GM23338 (cell line): ENCODE measurements around the gene SSTR3. TPM values are rescaled to one million over a fixed set of nuclear protein-coding genes. Genes with fewer than 3 reads are reported as not detected.

ENCODE experiments used
- ATAC-seq: fragments of 200-7000 bp; cut with Tn5 transposase; 3 replicates; pipeline ENCODE4 v1.9.1; 2020
- DNase-seq: peaks from one replicate; pipeline ENCODE4 v3.0.0-alpha.2; 2015; ENCODE audit warnings: low spot score
- H2AFZ ChIP-seq: fragments of 200-600 bp; sonication (generic); 2 replicates; pipeline ENCODE4 v1.8.0; 2016; ENCODE audit warnings: antibody characterized with exemption, mild to moderate bottlenecking, moderate library complexity
- H3F3A ChIP-seq: fragments of 200-600 bp; sonication (generic); replicated peaks from 2 replicates; pipeline ENCODE4 v1.8.0; 2017; ENCODE audit warnings: antibody characterized with exemption, mixed run types, low read depth
- H3K27ac ChIP-seq: fragments of 200-600 bp; sonication (generic); 2 replicates; pipeline ENCODE4 v1.6.1; 2016; ENCODE audit warnings: low read depth
- H3K27me3 ChIP-seq: fragments of 200-600 bp; sonication (generic); 2 replicates; pipeline ENCODE4 v1.8.0; 2016; ENCODE audit warnings: mild to moderate bottlenecking, mixed run types, moderate library complexity; ENCODE audit not compliant: insufficient read depth
- H3K36me3 ChIP-seq: fragments of 200-600 bp; sonication (generic); 2 replicates; pipeline ENCODE4 v1.8.0; 2016; ENCODE audit warnings: mild to moderate bottlenecking; ENCODE audit not compliant: insufficient read depth
- H3K4me1 ChIP-seq: fragments of 200-600 bp; sonication (generic); 2 replicates; pipeline ENCODE4 v1.8.0; 2016; ENCODE audit warnings: mild to moderate bottlenecking, moderate library complexity; ENCODE audit not compliant: insufficient read depth
- H3K4me2 ChIP-seq: fragments of 200-600 bp; sonication (generic); 2 replicates; pipeline ENCODE4 v1.7.1; 2017; ENCODE audit warnings: mixed run types
- H3K4me3 ChIP-seq: fragments of 200-600 bp; sonication (generic); 2 replicates; pipeline ENCODE4 v1.6.1; 2016; ENCODE audit warnings: mixed run types
- H3K79me2 ChIP-seq: fragments of 200-600 bp; sonication (generic); replicated peaks from 2 replicates; pipeline ENCODE4 v1.8.0; 2017; ENCODE audit warnings: mild to moderate bottlenecking; ENCODE audit not compliant: insufficient read depth
- H3K9me2 ChIP-seq: fragments of 200-600 bp; sonication (generic); 2 replicates; pipeline ENCODE4 v1.8.0; 2017; ENCODE audit not compliant: insufficient read depth
- H4K20me1 ChIP-seq: fragments of 200-600 bp; sonication (generic); replicated peaks from 2 replicates; pipeline ENCODE4 v1.8.0; 2017; ENCODE audit warnings: mild to moderate bottlenecking; ENCODE audit not compliant: insufficient read depth
- H3K27ac Mint-ChIP-seq: 2 replicates; pipeline ENCODE4 v1.8.0; 2020; ENCODE audit warnings: inconsistent platforms, mild to moderate bottlenecking, moderate library complexity, mixed read lengths
- H3K27me3 Mint-ChIP-seq: 3 replicates; pipeline ENCODE4 v1.8.0; 2022; ENCODE audit warnings: low read depth, mild to moderate bottlenecking, moderate library complexity, mixed read lengths, inconsistent platforms; ENCODE audit not compliant: insufficient read depth, poor library complexity
- H3K36me3 Mint-ChIP-seq: 3 replicates; pipeline ENCODE4 v1.8.0; 2021; ENCODE audit warnings: low read depth, mild to moderate bottlenecking, inconsistent platforms, moderate library complexity, mixed read lengths
- H3K4me1 Mint-ChIP-seq: 3 replicates; pipeline ENCODE4 v1.8.0; 2020; ENCODE audit warnings: mild to moderate bottlenecking, inconsistent platforms, mixed read lengths
- H3K4me3 Mint-ChIP-seq: 3 replicates; pipeline ENCODE4 v1.8.0; 2021; ENCODE audit warnings: moderate library complexity, mild to moderate bottlenecking, inconsistent platforms, mixed read lengths
- H3K9me3 Mint-ChIP-seq: 3 replicates; pipeline ENCODE4 v1.8.0; 2020; ENCODE audit warnings: moderate library complexity, mild to moderate bottlenecking, inconsistent platforms, mixed read lengths
- EZH2 ChIP-seq: fragments of 200-600 bp; sonication (generic); IDR thresholded peaks from one replicate; pipeline ENCODE4 v1.8.0; 2017; ENCODE audit warnings: antibody characterized with exemption, mild to moderate bottlenecking, low read depth; ENCODE audit not compliant: unreplicated experiment
- JUNB ChIP-seq: IDR thresholded peaks from one replicate; pipeline ENCODE4 v1.6.1; 2016; ENCODE audit warnings: antibody characterized with exemption; ENCODE audit not compliant: unreplicated experiment
- POLR2AphosphoS5 ChIP-seq: IDR thresholded peaks from 2 replicates; pipeline ENCODE4 v1.6.1; 2016; ENCODE audit warnings: antibody characterized with exemption, low read depth
- ZNF114 ChIP-seq: fragments of 250-450 bp; sonication (Bioruptor Pico); IDR thresholded peaks from 2 replicates; pipeline ENCODE4 v1.5.0; 2020; ENCODE audit warnings: mild to moderate bottlenecking, moderate library complexity
- ZNF331 ChIP-seq: fragments of 250-450 bp; sonication (Bioruptor Pico); IDR thresholded peaks from 2 replicates; pipeline ENCODE4 v1.5.0; 2020; ENCODE audit warnings: low read depth, mild to moderate bottlenecking, moderate library complexity
- polyA plus RNA-seq: library from polyadenylated mRNA; unstranded; fragments of >200 nt; fragmentation: Nextera tagmentation; extraction: Ambion mirVana; gene quantifications from 2 replicates; pipeline ENCODE4 v1.2.1, GENCODE V29; 2016
- total RNA-seq: library from RNA; depleted of rRNA; stranded (reverse); fragments of >200 nt; shearing (Covaris generic); gene quantifications from 2 replicates; pipeline ENCODE4 v1.2.3, GENCODE V29; 2014
- TF ChIP-seq, protein P1 (sequence below), 2 experiments: fragments of 200-600 bp in 1 of 2; sonication (generic) in 1 of 2; conservative IDR thresholded peaks; 2 replicates each; pipeline versions ENCODE4 v1.5.1 to v1.6.1; 2016 to 2017; ENCODE audit warnings: antibody characterized with exemption in 2 of 2, low read depth in 2 of 2, mild to moderate bottlenecking in 2 of 2, moderate library complexity in 1 of 2
- TF ChIP-seq, protein P2 (sequence below): IDR thresholded peaks from 2 replicates; pipeline ENCODE4 v1.6.1; 2016; ENCODE audit warnings: antibody characterized with exemption
- TF ChIP-seq, protein P3 (sequence below): IDR thresholded peaks from one replicate; pipeline ENCODE4 v1.6.1; 2018; ENCODE audit warnings: antibody characterized with exemption; ENCODE audit not compliant: unreplicated experiment

The SSTR3 gene
- total and polyA plus RNA-seq, 2 experiments from 2014 or later: 0.66 TPM; not detected in 1

- Histone ChIP-seq H3K4me3 (no peak overlapping the region), H3K4me2 (no peak overlapping the region), H4K20me1 (no peaks in the 10 kb centered on the region), H3K27me3 (peaks cover 6% of the 10 kb centered on the region), H3K79me2 (no peaks in the 10 kb centered on the region), H3K9me2 (no peaks in the 10 kb centered on the region), H3K36me3 (no peaks in the 10 kb centered on the region), H3F3A (no peaks in the 10 kb centered on the region), H3K4me1 (peaks cover 15% of the 10 kb centered on the region; the same call in 1 of the 2 replicates), H3K27ac (no peak overlapping the region), H2AFZ (no peak overlapping the region)
- Mint-ChIP-seq H3K36me3 (no peaks in the 10 kb centered on the region), H3K9me3 (peaks cover 2% of the 10 kb centered on the region), H3K4me3 (no peak overlapping the region), H3K27ac (no peak overlapping the region), H3K4me1 (peaks cover 27% of the 10 kb centered on the region), H3K27me3 (peaks cover 31% of the 10 kb centered on the region)
- peak; percentile 8; the same call in 1 of the 3 replicates for ATAC-seq
- no peak for TF ChIP-seq POLR2AphosphoS5
- TF ChIP-seq, protein P1, sequence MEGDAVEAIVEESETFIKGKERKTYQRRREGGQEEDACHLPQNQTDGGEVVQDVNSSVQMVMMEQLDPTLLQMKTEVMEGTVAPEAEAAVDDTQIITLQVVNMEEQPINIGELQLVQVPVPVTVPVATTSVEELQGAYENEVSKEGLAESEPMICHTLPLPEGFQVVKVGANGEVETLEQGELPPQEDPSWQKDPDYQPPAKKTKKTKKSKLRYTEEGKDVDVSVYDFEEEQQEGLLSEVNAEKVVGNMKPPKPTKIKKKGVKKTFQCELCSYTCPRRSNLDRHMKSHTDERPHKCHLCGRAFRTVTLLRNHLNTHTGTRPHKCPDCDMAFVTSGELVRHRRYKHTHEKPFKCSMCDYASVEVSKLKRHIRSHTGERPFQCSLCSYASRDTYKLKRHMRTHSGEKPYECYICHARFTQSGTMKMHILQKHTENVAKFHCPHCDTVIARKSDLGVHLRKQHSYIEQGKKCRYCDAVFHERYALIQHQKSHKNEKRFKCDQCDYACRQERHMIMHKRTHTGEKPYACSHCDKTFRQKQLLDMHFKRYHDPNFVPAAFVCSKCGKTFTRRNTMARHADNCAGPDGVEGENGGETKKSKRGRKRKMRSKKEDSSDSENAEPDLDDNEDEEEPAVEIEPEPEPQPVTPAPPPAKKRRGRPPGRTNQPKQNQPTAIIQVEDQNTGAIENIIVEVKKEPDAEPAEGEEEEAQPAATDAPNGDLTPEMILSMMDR (conservative IDR thresholded peaks at IDR 0.05; ENCODE audit: low read depth in 2 of 2): peak; percentile 26 to 38; a peak in 3 of 4 replicates
- DNase-seq: peak; percentile 51
Measured at GRCh38 chr22:37258005-37258752, 45.9 kb upstream of the SSTR3 start.

DNA sequence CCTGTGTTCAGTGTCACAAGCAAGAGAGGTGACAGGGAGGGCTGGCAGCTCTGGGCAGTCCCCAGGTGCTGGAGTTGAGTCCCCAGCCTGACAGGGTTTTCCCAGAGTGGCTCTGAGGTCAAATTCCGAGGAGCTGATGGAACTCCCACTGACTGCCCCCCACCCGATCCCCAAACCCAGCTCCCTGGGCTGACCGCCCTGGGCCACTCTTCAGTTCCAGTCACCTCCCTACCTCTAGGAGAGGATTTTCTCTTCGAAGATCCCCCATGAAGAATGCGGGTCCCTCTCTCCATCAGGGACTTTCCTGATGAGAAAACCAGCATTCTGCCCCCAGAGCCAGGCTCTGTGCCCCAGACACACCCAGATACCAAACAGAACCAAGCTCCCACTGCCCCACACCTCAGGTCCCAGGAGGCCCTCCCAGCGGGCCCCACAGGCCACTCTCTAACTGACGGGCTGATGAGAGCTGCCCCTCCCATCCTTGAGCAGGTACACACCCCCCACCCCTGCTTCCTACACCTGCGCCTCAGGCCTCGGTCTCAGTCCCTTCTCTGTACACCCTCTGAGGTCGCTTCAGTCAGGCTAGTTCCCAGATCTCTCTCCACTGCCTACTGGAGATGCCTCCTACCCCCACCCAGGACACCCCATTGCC, 43.9 kb upstream of the SSTR3 start:
- H3K27ac ChIP-seq: no peak overlapping the region
- Mint-ChIP-seq H3K27ac (no peak overlapping the region), H3K27me3 (peaks cover 25% of the 10 kb centered on the region), H3K4me1 (peaks cover 27% of the 10 kb centered on the region), H3K9me3 (no peaks in the 10 kb centered on the region; the same call in none of the 3 replicates), H3K4me3 (no peak overlapping the region), H3K36me3 (no peaks in the 10 kb centered on the region)
- peaks cover 15% of the 10 kb centered on the region; the same call in 1 of the 2 replicates for H3K4me1 ChIP-seq
- DNase-seq (no peak), ATAC-seq (no peak)
- no peak for TF ChIP-seq JUNB
- TF ChIP-seq ZNF331: no peak
- no peak for TF ChIP-seq EZH2
- TF ChIP-seq ZNF114 (CRISPR knock-in tag): no peak
- TF ChIP-seq, protein P2, sequence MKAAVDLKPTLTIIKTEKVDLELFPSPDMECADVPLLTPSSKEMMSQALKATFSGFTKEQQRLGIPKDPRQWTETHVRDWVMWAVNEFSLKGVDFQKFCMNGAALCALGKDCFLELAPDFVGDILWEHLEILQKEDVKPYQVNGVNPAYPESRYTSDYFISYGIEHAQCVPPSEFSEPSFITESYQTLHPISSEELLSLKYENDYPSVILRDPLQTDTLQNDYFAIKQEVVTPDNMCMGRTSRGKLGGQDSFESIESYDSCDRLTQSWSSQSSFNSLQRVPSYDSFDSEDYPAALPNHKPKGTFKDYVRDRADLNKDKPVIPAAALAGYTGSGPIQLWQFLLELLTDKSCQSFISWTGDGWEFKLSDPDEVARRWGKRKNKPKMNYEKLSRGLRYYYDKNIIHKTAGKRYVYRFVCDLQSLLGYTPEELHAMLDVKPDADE: no peak
- TF ChIP-seq, protein P3, sequence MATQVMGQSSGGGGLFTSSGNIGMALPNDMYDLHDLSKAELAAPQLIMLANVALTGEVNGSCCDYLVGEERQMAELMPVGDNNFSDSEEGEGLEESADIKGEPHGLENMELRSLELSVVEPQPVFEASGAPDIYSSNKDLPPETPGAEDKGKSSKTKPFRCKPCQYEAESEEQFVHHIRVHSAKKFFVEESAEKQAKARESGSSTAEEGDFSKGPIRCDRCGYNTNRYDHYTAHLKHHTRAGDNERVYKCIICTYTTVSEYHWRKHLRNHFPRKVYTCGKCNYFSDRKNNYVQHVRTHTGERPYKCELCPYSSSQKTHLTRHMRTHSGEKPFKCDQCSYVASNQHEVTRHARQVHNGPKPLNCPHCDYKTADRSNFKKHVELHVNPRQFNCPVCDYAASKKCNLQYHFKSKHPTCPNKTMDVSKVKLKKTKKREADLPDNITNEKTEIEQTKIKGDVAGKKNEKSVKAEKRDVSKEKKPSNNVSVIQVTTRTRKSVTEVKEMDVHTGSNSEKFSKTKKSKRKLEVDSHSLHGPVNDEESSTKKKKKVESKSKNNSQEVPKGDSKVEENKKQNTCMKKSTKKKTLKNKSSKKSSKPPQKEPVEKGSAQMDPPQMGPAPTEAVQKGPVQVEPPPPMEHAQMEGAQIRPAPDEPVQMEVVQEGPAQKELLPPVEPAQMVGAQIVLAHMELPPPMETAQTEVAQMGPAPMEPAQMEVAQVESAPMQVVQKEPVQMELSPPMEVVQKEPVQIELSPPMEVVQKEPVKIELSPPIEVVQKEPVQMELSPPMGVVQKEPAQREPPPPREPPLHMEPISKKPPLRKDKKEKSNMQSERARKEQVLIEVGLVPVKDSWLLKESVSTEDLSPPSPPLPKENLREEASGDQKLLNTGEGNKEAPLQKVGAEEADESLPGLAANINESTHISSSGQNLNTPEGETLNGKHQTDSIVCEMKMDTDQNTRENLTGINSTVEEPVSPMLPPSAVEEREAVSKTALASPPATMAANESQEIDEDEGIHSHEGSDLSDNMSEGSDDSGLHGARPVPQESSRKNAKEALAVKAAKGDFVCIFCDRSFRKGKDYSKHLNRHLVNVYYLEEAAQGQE: no peak
- no peak overlapping the region for H3K4me3 ChIP-seq
- H3K27me3 ChIP-seq: peaks cover 6% of the 10 kb centered on the region
- no peaks in the 10 kb centered on the region for H3K36me3 ChIP-seq
- no peaks in the 10 kb centered on the region for H3F3A ChIP-seq
- H3K9me2 ChIP-seq: no peaks in the 10 kb centered on the region
- no peak overlapping the region for H3K4me2 ChIP-seq
- H2AFZ ChIP-seq: no peak overlapping the region
- H4K20me1 ChIP-seq: no peaks in the 10 kb centered on the region
- H3K79me2 ChIP-seq: no peaks in the 10 kb centered on the region
